Left hindlimb (tissue), 1 donor: Measurements from ENCODE around the gene ZNF598.

Experiments used
- DNase-seq: peaks from one replicate; pipeline ENCODE4 v3.0.0-alpha.2; 2018

The ZNF598 gene

GRCh38 chr16:1990101-1990350 is 19.6 kb downstream of the ZNF598 start:
- no peak for DNase-seq

DNA sequence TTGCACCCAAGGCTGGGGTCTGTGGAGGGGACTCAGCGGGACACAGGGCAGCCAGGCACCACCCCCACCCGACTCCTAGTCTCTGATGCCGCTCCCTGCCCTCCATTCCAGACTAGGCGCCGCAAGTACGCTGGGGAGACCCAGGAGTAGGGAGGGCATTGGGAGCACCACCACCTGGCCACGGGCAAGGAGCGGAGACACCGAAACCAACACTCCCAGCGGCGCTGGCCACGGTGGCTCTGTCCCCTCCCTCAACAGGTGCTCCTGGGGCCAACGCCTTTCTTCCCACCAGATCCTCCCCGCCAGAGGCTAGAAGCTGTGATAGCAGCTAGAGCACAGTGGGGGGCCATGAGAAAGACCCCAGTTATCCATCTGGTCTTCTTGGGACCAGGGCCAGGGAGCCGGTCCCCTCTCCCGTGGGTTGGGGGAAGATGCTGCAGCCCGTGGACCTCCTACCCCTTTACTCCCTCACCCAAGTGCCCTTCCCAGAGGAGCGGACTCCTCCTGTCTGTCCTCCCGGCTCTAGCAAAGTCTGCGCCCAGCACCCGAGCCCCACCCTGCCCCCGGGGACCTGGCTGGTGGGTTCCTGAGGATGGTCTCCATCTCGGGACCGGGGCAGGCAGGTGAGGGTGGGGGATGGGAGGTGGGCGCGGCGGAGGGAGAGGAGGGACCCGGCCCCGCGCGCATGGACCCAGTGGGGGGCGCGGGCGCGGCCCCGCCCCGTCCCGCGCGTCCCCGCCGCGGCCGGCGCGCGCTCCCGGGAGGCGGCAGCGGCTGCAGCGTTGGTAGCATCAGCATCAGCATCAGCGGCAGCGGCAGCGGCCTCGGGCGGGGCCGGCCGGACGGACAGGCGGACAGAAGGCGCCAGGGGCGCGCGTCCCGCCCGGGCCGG is 20.2 kb downstream of the ZNF598 start, which contains the start of gene SYNGR3:
TSS of gene SYNGR3 (plus strand) at position 762 of the 892 bp plus-strand sequence. CDS start 133 bp downstream, outside the sequence.
- DNase-seq: no peak

DNA sequence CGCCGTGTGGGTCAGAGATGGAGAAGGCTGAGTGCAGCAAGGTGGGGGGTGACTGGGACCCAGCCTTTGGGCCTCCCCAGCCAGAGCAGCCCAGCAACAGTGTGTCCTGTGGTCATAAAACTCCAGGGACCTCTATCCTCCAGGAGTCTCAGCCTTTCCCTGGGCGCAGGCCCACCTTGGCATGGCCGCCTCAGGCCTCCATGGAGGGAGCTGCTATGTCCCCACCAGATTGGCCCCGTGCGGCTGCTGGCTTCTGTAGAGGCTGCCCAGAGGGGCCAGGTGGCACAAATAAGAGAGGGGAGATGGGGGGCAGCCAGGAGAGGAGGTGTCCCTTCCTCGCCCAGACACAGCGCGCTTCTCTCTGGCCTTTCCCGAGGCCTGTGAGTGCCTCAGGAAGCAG is 22.4 kb downstream of the ZNF598 start:
- DNase-seq: no peak

GRCh38 chr16:1985466-1986150 is 24.0 kb downstream of the ZNF598 start:
- no peak for DNase-seq

- DNase-seq: no peak
These were observed 25.0 kb downstream of the ZNF598 start for GRCh38 chr16:1984347-1985225.

GRCh38 chr16:1983544-1984346 is 25.9 kb downstream of the ZNF598 start, which contains the start of gene GFER:
TSS of gene GFER (plus strand) at chr16:1984193. CDS start at chr16:1984219, 26 bp downstream.
- peak; percentile 94 for DNase-seq

DNA sequence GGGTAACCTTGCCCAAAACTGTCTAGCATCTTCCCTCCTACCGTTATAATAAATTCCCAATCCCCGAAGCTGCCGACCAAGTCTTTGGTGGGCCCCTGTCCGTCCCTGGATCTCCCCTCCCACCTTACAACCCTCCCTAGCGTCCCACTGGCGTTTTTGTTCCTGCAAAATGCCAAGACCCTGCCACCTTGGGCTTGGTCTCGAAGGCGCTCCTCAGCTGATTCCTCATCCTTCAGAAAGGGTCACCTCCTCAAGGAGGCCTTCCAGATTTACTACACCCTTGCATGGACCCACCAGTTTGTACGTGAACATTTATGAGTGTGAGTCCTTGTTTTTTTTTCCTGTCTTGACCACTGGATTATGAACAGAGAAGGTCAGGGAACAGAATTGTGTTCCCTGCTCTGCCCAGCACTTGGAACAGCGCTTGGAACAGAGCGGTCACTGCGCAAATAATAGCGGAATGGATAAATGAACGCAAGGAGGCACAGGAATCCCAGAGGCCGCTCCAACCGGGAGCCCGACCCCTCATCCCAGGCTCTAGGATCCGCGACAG is 26.6 kb downstream of the ZNF598 start:
- no peak for DNase-seq

DNA sequence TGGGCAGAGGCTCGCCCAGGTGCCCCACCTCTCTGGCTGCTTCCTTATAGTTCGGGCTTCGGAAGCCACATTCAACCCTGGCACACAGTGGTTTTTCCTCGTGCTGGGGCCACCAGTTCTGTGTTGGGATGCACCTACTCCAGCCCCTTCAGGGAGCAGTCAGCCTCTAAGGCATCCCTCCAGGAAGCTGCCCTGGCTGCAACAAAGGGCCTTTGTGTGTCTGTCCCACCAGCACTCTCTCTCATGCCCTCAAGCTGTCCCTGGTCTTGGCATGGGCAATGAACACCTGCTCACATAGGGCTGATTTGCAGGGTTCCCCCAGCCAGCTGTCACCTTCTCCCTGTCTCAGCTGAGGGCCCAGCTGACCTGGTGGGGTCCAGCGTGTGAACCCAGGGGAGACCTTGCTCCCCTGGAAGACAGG is 27.6 kb downstream of the ZNF598 start:
- no peak for DNase-seq

DNA sequence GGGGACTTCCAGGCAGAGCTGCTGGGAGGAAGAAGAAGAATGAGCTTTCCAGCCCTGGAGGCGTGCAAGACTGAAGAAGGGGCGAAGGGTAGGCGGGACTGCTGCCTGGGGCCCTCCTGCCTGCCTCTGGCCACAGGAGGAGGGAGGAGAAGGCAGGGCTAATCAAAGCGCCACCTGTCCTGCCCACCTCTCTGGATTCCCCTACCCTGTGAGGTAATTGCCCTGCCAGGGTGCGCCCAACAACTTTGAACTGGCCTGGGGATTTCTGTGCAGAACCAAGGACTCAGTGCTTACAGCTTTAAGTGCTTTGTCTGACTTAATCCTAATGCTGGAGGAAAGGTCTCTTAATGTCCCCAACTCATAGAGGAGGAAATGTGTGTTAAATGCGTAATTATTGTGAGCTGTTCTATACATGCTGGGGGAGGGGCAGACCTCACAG is 28.2 kb downstream of the ZNF598 start, which contains the start of gene NOXO1:
TSS of gene NOXO1 (minus strand) at position 72 of the 439 bp plus-strand sequence. CDS start 290 bp downstream, outside the sequence.
- no peak for DNase-seq

DNA sequence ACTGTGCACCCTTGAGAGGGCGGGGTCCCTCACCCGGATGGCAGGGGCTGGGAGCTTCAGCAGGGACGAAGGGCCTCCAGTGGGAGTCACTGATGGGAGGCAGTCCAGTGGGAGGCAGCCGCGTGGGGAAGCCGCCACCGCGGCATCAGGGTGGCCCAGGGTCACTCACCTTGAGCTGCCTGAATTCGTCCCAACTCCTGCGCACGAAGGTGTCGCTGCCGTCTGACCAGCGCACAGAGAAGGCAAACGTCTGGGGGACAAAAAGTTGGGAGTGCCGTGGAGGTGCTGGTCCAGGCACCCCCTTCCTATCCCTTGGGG is 28.9 kb downstream of the ZNF598 start:
- no peak for DNase-seq

GRCh38 chr16:1980030-1980769 is 29.4 kb downstream of the ZNF598 start:
- no peak for DNase-seq

- DNase-seq: no peak
These were observed 30.2 kb downstream of the ZNF598 start for GRCh38 chr16:1979271-1980029.

DNA sequence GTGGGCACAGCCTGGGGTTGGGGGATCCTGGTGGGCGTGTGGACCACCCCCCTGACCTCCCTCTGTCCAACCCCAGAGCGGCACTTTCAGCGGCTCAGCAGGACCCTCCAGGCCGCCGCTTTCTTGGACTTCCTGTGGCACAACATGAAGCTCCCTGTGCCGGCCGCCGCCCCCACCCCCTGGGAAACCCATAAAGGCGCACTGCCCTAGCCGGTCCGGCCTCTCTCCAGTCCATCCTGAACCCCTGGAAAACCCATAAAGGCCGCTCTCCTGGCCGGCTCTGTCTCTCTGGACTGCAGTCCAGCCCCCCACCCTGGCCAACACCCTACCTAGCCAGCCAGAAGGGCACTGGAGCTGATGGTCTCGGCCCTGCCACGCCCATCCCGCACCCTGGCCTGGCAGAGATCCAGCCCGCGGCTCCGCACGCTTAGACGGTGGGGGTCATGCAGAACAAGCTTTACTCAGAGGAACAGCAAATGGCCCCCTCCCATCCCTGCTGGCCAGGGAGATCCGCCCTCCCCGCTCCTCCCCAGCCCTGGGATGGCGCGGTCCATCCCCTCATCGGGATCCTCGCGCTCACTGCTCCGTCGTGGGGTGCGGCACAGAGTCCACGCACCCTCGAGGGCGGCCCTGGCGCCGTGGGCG is 31.0 kb downstream of the ZNF598 start:
- no peak for DNase-seq

GRCh38 chr16:1977875-1978268 is 31.7 kb downstream of the ZNF598 start:
- DNase-seq: no peak

DNA sequence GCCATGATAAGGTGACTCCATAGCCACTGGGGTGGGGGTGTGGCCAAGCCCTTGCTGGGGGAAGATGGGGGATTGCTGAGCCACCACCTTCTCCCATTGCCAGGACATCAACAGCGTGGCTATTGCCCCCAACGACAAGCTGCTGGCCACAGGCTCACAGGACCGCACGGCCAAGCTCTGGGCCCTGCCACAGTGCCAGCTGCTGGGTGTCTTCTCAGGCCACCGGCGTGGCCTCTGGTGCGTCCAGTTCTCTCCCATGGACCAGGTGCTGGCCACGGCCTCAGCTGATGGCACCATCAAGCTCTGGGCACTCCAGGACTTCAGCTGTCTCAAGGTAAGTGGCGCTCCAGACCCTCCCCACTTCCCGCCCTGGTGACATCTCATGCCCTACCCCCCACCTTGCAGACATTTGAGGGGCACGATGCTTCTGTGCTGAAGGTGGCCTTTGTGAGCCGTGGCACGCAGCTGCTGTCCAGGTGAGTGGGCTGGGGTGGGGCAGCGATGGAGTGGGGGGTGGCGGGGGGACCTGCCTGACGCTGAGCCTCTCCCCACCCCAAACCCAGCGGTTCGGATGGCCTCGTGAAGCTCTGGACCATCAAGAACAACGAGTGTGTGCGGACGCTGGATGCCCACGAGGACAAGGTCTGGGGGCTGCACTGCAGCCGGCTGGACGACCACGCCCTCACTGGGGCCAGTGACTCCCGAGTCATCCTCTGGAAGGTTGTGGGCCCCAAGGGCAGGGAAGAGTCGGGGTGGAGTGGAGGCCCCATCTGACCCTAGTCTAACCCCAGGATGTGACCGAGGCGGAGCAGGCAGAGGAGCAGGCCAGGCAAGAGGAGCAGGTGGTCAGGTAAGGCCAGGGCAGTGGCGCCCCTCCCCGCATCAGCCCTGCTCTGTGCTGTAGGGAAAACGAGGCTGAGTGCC is 32.4 kb downstream of the ZNF598 start:
- DNase-seq: no peak

DNA sequence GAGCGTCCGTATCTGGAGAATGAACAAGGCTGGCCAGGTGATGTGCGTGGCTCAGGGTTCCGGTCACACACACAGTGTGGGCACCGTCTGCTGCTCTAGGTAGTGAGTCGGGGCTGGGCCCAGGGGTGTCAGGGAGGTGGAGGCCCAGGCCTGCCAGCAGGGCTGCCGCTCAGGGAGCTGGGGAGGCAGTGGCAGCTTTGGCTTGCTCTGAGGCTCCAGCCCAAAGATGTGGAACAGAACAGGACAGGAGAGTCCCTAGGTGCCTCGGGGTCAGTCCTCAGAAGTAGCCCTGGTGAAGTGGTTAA is 33.5 kb downstream of the ZNF598 start:
- no peak for DNase-seq

DNA sequence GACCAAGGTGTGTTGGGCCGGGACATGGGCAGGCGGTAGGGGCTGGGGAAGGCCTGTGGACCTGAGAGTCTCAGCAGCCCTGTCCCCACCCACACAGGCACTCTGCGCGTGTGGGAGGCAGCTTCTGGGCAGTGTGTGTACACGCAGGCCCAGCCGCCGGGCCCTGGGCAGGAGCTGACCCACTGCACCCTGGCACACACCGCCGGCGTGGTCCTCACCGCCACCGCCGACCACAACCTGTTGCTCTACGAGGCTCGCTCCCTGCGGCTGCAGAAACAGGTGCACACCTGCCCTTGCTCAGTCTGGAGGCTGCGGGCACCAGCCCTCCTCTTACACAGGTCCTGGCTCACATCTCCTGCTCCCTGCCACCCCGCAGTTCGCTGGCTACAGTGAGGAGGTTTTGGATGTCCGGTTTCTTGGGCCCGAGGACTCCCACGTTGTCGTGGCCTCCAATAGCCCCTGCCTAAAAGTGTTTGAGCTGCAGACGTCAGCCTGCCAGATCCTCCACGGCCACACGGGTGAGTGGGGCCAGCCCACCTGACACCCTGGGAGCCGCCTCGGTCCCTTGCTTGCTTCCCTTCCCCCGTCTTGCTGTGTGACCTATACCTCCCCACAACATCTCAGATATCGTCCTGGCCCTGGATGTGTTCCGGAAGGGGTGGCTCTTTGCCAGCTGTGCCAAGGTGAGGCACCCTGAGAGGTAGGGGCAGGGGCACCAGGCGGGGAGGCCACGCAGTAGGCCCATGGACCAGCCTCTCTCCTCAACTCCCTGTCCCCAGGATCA is 34.0 kb downstream of the ZNF598 start:
- no peak for DNase-seq
